ENCODE measurements around the gene ADTRP.

DNA sequence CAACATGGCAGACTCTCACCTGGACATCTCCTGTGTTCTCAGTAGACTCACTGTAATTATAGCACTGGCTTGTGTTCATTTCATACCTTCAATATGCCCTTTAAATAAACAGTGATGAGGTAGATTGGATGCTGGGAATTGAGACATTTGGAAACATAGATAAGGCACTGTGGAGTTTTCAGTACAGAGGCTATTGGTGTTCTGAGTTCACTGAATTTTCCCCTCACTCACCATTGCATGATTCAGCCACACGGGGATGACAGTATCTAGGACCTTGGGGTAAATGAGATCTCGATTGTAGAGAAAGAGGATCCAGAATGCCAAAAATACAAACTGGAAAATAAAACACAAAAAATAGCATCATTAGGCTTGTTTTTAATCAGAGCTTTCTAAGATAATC, 12.6 kb downstream of the ADTRP start:
- TF ChIP-seq POLR2A (IDR thresholded peaks at IDR 0.05) (no peak), POLR2AphosphoS5 (IDR thresholded peaks at IDR 0.05) (no peak)
- TF ChIP-seq, protein P1, sequence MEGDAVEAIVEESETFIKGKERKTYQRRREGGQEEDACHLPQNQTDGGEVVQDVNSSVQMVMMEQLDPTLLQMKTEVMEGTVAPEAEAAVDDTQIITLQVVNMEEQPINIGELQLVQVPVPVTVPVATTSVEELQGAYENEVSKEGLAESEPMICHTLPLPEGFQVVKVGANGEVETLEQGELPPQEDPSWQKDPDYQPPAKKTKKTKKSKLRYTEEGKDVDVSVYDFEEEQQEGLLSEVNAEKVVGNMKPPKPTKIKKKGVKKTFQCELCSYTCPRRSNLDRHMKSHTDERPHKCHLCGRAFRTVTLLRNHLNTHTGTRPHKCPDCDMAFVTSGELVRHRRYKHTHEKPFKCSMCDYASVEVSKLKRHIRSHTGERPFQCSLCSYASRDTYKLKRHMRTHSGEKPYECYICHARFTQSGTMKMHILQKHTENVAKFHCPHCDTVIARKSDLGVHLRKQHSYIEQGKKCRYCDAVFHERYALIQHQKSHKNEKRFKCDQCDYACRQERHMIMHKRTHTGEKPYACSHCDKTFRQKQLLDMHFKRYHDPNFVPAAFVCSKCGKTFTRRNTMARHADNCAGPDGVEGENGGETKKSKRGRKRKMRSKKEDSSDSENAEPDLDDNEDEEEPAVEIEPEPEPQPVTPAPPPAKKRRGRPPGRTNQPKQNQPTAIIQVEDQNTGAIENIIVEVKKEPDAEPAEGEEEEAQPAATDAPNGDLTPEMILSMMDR (IDR thresholded peaks at IDR 0.05): no peak
